ENCODE data around the gene SFMBT1. TPM values are rescaled to one million over a fixed set of nuclear protein-coding genes. Genes with fewer than 3 reads are reported as not detected.

SFMBT1 gene
- total and polyA plus RNA-seq, 2 donors from 2014 or later: 3.4 to 16.0 TPM

DNA sequence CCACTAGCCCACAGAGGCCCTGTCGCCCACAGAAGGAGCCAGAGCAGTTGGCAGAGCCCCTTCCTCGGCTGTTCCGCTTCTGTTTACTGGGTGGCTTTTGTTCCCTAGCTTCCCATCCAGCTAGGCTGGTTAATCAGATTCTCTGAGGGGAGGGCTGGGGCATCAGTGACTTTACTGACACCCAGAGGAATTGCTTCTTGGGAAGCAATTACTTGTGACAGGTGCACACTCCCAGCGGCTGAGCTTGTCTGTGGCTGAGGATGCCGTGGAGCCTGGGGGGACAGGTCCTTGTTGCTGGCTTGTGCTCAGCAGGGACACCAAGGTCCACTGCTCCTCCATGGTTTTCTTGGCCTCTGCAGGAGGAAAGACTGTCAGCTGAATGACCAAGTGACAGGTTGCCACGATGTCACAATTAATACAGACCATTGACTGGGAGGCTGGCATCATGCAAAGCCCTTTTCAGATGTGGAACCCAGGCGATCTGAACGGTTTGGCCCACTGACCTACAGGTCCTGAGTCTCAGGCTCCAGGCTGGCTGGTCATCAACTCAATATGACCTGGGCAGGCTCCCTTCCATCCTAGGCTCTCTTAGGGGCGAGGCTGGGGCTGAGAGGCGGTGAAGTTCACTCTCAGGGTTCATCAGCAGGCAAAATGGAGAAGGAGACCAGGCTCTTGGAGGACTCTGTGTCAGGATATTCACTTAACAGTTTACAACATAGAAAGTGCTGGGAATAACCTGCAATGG, 31.8 kb upstream of the SFMBT1 start:
- TF ChIP-seq, protein P1, sequence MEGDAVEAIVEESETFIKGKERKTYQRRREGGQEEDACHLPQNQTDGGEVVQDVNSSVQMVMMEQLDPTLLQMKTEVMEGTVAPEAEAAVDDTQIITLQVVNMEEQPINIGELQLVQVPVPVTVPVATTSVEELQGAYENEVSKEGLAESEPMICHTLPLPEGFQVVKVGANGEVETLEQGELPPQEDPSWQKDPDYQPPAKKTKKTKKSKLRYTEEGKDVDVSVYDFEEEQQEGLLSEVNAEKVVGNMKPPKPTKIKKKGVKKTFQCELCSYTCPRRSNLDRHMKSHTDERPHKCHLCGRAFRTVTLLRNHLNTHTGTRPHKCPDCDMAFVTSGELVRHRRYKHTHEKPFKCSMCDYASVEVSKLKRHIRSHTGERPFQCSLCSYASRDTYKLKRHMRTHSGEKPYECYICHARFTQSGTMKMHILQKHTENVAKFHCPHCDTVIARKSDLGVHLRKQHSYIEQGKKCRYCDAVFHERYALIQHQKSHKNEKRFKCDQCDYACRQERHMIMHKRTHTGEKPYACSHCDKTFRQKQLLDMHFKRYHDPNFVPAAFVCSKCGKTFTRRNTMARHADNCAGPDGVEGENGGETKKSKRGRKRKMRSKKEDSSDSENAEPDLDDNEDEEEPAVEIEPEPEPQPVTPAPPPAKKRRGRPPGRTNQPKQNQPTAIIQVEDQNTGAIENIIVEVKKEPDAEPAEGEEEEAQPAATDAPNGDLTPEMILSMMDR (IDR thresholded peaks at IDR 0.05; ENCODE audit: borderline replicate concordance, extremely low read depth, insufficient read depth): no peak
- no peak overlapping the region for H3K9ac ChIP-seq (ENCODE audit: low read length in 3 of 3)
- H3K4me3 ChIP-seq (ENCODE audit: low read length in 3 of 3): no peak overlapping the region
- no peaks in the 10 kb centered on the region for H3K9me3 ChIP-seq (ENCODE audit: control insufficient read depth in 2 of 3, insufficient read depth in 1 of 3, low read length in 3 of 3)
- no peak overlapping the region for H3K27ac ChIP-seq (ENCODE audit: low read depth in 2 of 2, low read length in 2 of 2)
- peaks cover 0 to 2% (median 0%) of the 10 kb centered on the region in 3 donors for H3K4me1 ChIP-seq (ENCODE audit: control insufficient read depth in 2 of 3, insufficient read depth in 2 of 3, low read depth in 1 of 3, low read length in 3 of 3)
- intact Hi-C loops (cut with DNase I): no loop called here
- no peaks in the 10 kb centered on the region for H3K27me3 ChIP-seq (ENCODE audit: control insufficient read depth, insufficient read depth, low read length)
- FAIRE-seq (no peak), DNase-seq (no peak)
- no peaks in the 10 kb centered on the region for H3K36me3 ChIP-seq (ENCODE audit: control insufficient read depth in 2 of 3, insufficient read depth in 3 of 3, low read length in 3 of 3)

DNA sequence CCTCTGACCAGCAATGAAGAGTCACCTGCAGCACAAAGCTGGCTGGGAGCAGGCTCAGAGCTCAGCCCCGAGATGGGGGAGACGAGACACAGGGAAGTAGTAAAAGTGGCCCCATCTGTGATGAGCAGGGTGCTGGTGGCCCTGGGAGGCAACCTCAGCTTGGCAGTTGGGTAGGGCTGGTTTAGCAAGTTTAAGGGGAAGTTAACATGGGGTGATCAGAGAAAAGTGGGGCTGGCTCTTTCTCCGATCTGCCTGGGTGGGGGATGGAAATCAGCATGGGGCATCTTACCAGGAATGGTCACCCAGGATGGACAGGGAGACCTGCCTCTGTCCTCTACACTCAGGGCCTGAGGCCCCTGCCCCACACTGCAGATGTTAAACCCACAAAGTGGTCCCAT, 29.9 kb upstream of the SFMBT1 start:
- Histone ChIP-seq H3K27me3 (ENCODE audit: control insufficient read depth, insufficient read depth, low read length) (no peaks in the 10 kb centered on the region), H3K4me3 (ENCODE audit: low read length in 3 of 3) (no peak overlapping the region), H3K4me1 (ENCODE audit: control insufficient read depth in 2 of 3, insufficient read depth in 2 of 3, low read depth in 1 of 3, low read length in 3 of 3) (peaks cover 0 to 9% (median 0%) of the 10 kb centered on the region in 3 donors), H3K27ac (ENCODE audit: low read depth in 2 of 2, low read length in 2 of 2) (no peak overlapping the region), H3K9me3 (ENCODE audit: control insufficient read depth in 2 of 3, insufficient read depth in 1 of 3, low read length in 3 of 3) (no peaks in the 10 kb centered on the region), H3K9ac (ENCODE audit: low read length in 3 of 3) (no peak overlapping the region), H3K36me3 (ENCODE audit: control insufficient read depth in 2 of 3, insufficient read depth in 3 of 3, low read length in 3 of 3) (no peaks in the 10 kb centered on the region)
- TF ChIP-seq, protein P1 (IDR thresholded peaks at IDR 0.05; ENCODE audit: borderline replicate concordance, extremely low read depth, insufficient read depth): no peak
- DNase-seq (no peak), FAIRE-seq (no peak)
- intact Hi-C loops (cut with DNase I): no loop called here

DNA sequence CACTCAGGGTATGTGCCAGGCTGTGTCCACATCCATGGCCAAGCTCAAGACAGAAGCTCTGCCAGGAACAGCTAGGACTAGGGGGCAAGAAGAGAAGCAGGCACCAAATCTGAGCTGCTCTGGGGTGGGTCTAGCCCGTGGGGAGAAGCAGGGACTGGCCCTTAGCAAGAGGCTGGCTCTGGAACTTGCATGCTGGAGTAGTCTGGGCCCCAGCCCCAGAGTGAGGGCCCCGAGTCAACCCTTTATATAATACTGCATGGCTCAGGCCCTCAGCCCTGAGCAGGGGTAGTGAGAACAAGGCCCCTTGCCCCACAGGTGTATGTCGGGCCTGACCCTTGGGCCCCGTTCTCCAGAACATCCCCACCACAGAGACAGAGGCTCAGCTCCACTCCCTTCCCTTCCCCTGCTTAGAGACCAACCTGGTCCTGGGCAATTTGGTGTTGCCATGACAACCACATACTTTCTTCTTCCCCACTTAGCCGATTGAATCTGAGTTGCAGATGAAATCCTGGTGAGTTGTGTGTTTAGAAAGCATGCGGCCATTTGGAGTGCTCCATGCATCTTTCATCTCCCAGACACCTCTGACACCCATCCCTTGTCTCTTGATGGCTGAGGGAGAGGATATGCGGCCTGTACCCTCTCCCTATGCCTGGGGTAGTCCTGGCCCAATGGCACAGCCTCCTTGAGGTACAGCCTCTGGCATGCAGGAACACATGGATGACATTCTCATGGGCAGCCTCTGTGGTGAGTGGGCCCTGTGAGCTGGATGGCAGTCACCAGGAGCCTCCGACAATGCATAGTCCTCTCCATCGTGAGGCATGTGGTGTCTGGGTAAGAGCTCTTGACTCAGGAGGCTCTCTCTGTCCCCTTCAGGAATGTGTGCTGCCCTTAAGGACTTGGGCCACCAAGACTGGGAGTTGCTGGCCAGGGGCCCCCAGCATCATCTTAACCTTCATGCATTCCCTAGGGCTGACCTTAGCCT, 29.2 kb upstream of the SFMBT1 start:
- TF ChIP-seq, protein P1 (IDR thresholded peaks at IDR 0.05; ENCODE audit: borderline replicate concordance, extremely low read depth, insufficient read depth): no peak
- H3K9ac ChIP-seq (ENCODE audit: low read length in 3 of 3): no peak overlapping the region

More for the DNA sequence above, 29.2 kb upstream of the SFMBT1 start:
- DNase-seq: no peak
- Histone ChIP-seq H3K27ac (ENCODE audit: low read depth in 2 of 2, low read length in 2 of 2) (no peak overlapping the region), H3K4me3 (ENCODE audit: low read length in 3 of 3) (no peak overlapping the region), H3K9me3 (ENCODE audit: control insufficient read depth in 2 of 3, insufficient read depth in 1 of 3, low read length in 3 of 3) (no peaks in the 10 kb centered on the region), H3K36me3 (ENCODE audit: control insufficient read depth in 2 of 3, insufficient read depth in 3 of 3, low read length in 3 of 3) (no peaks in the 10 kb centered on the region), H3K27me3 (ENCODE audit: control insufficient read depth, insufficient read depth, low read length) (no peaks in the 10 kb centered on the region), H3K4me1 (ENCODE audit: control insufficient read depth in 2 of 3, insufficient read depth in 2 of 3, low read depth in 1 of 3, low read length in 3 of 3) (peaks cover 0 to 9% (median 0%) of the 10 kb centered on the region in 3 donors)
- intact Hi-C loops (cut with DNase I): no loop called here
- no peak for FAIRE-seq
